ENCODE results near the gene ABCF1. TPM values are rescaled to one million over a fixed set of nuclear protein-coding genes. Genes with fewer than 3 reads are reported as not detected.

ABCF1 gene
- total RNA-seq, 1 experiment from 2014 or later = 53.3 TPM

DNA sequence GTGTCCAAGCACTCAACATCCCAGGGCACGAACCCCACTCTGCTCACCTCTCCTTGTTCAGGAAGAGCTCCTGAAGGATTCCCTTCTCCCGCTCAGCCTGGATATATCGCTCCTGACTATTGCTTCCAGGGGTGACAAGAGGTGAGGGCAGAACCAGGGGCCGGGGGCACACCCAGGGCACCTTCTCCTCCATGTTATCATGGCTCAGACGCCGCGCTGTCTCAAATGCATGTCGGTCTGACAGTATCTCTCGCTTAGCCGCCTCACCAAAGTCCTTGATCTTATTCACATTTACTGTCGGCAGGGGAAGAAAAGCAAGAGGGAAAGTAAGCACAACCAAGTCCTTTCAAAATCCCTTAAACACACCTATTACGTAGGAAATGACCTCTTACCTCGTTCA is 32.7 kb downstream of the ABCF1 start:
- no peak overlapping the region for H3K4me3 ChIP-seq (replicated peaks in 1 of 2; ENCODE audit: low read depth in 1 of 2, low read length in 2 of 2)
- DNase-seq (ENCODE audit: low read depth, low spot score) = no peak
- RAD21 ChIA-PET (ENCODE audit: low non-redundant PET in 1 of 2, low total read pairs in 2 of 2, uncharacterized antibody in 2 of 2, unreplicated experiment in 2 of 2) = no interaction called here
- H2AFZ ChIP-seq (ENCODE audit: low read depth, low read length, poor library complexity, severe bottlenecking) = no peak overlapping the region
- H3K36me3 ChIP-seq (ENCODE audit: control insufficient read depth in 1 of 2, insufficient read depth in 2 of 2, low read length in 2 of 2) = peaks cover 60 to 76% of the 10 kb centered on the region in 2 experiments
- H3K9me3 ChIP-seq (ENCODE audit: control insufficient read depth in 1 of 2, insufficient read depth in 1 of 2, low read depth in 1 of 2, low read length in 2 of 2) = no peaks in the 10 kb centered on the region
- peaks cover 27% of the 10 kb centered on the region for H3K79me2 ChIP-seq (ENCODE audit: insufficient read depth, low read length)
- 0 out of 2 replicates have a peak, but pooled peaks cover 4% of the 10 kb centered on the region for H4K20me1 ChIP-seq (ENCODE audit: insufficient read depth)
- CTCF ChIA-PET = interaction anchor here (1.2 kb wide), 1 partner anchor 127 kb away, joined by 3 read pairs; no protein-coding TSS in a partner anchor
- no peaks in the 10 kb centered on the region for H3K27me3 ChIP-seq (ENCODE audit: insufficient read depth, low read length)
- BruUV-seq (replicated peaks) = TSS peak; percentile 5
- H3K27ac ChIP-seq (ENCODE audit: low read depth, low read length) = no peak overlapping the region
- peaks cover 0 to under 1% of the 10 kb centered on the region in 2 experiments; a peak in 1 of 4 replicates for H3K4me1 ChIP-seq (ENCODE audit: control insufficient read depth in 1 of 2, insufficient read depth in 2 of 2, low read length in 2 of 2)
- TF ChIP-seq, protein P1, sequence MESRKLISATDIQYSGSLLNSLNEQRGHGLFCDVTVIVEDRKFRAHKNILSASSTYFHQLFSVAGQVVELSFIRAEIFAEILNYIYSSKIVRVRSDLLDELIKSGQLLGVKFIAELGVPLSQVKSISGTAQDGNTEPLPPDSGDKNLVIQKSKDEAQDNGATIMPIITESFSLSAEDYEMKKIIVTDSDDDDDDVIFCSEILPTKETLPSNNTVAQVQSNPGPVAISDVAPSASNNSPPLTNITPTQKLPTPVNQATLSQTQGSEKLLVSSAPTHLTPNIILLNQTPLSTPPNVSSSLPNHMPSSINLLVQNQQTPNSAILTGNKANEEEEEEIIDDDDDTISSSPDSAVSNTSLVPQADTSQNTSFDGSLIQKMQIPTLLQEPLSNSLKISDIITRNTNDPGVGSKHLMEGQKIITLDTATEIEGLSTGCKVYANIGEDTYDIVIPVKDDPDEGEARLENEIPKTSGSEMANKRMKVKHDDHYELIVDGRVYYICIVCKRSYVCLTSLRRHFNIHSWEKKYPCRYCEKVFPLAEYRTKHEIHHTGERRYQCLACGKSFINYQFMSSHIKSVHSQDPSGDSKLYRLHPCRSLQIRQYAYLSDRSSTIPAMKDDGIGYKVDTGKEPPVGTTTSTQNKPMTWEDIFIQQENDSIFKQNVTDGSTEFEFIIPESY (IDR thresholded peaks at IDR 0.05; ENCODE audit: extremely low read depth, insufficient replicate concordance, low read length) = no peak
- TF ChIP-seq ELF1 (IDR thresholded peaks at IDR 0.05; ENCODE audit: borderline replicate concordance, low read depth) (no peak), EGR1 (IDR thresholded peaks at IDR 0.05; ENCODE audit: low read depth) (no peak), EZH2phosphoT487 (IDR thresholded peaks at IDR 0.05; ENCODE audit: borderline replicate concordance) (no peak), CEBPB (IDR thresholded peaks at IDR 0.05; ENCODE audit: low read depth) (no peak)
- no peak overlapping the region for H3K9ac ChIP-seq (ENCODE audit: low read length)
- POLR2A ChIA-PET = interaction anchor here (1.5 to 2.3 kb wide), 3 partner anchors 9 to 12 kb away, joined by 4 to 7 read pairs (median 6); no protein-coding TSS in a partner anchor
- ATAC-seq = no peak
- H3K9me2 ChIP-seq (ENCODE audit: insufficient read depth) = no peaks in the 10 kb centered on the region
- intact Hi-C loops (cut with micrococcal nuclease) = no loop called here
- no peak overlapping the region for H3K4me2 ChIP-seq (ENCODE audit: low read length)

DNA sequence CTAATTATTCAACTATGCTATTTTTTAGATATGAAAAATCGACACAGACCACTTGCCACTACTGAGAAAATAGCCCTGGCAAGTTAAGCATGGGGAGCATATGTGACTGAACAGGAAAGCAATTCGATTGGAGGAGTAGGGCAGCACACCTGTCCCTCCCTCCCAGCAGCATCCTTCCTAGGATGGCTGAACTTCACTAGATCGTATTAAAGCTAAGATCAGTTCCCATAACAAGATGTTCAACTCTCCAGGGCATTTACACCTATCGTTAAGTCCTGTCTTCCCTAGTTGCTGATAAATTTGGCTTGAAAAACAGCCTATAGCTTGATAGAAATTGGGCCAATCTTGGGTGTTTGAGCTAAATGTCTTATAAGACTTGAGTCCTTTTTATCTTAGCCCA is 38.8 kb downstream of the ABCF1 start:
- intact Hi-C loops (cut with micrococcal nuclease) = loop anchor here (5.0 to 10.0 kb wide), 2 partner anchors 128 to 205 kb away; no protein-coding TSS in a partner anchor
- RAD21 ChIA-PET (ENCODE audit: low non-redundant PET in 1 of 2, low total read pairs in 2 of 2, uncharacterized antibody in 2 of 2, unreplicated experiment in 2 of 2) = no interaction called here
- Histone ChIP-seq H3K79me2 (ENCODE audit: insufficient read depth, low read length) (peaks cover 73% of the 10 kb centered on the region), H4K20me1 (ENCODE audit: insufficient read depth) (0 out of 2 replicates have a peak, but pooled peaks cover 4% of the 10 kb centered on the region), H3K9me3 (ENCODE audit: control insufficient read depth in 1 of 2, insufficient read depth in 1 of 2, low read depth in 1 of 2, low read length in 2 of 2) (no peaks in the 10 kb centered on the region), H3K9ac (ENCODE audit: low read length) (no peak overlapping the region), H3K27ac (ENCODE audit: low read depth, low read length) (no peak overlapping the region), H3K4me1 (ENCODE audit: control insufficient read depth in 1 of 2, insufficient read depth in 2 of 2, low read length in 2 of 2) (peaks cover 9 to 15% of the 10 kb centered on the region in 2 experiments), H3K36me3 (ENCODE audit: control insufficient read depth in 1 of 2, insufficient read depth in 2 of 2, low read length in 2 of 2) (peaks cover 38 to 53% of the 10 kb centered on the region in 2 experiments), H3K4me2 (ENCODE audit: low read length) (no peak overlapping the region), H2AFZ (ENCODE audit: low read depth, low read length, poor library complexity, severe bottlenecking) (no peak overlapping the region), H3K9me2 (ENCODE audit: insufficient read depth) (no peaks in the 10 kb centered on the region), H3K4me3 (replicated peaks in 1 of 2; ENCODE audit: low read depth in 1 of 2, low read length in 2 of 2) (no peak overlapping the region), H3K27me3 (ENCODE audit: insufficient read depth, low read length) (no peaks in the 10 kb centered on the region)
- POLR2A ChIA-PET = interaction anchor here (1.9 to 2.0 kb wide), 3 partner anchors 9 to 121 kb away, joined by 7 to 9 read pairs (median 8); no protein-coding TSS in a partner anchor
- no TSS peak for BruUV-seq (replicated peaks)
- TF ChIP-seq POLR2AphosphoS5 (IDR thresholded peaks at IDR 0.05; ENCODE audit: low read depth, low read length) (peak; percentile 65), EZH2phosphoT487 (IDR thresholded peaks at IDR 0.05; ENCODE audit: borderline replicate concordance) (no peak)
- ATAC-seq = no peak
- CTCF ChIA-PET = interaction anchor here (0.9 kb wide), 1 partner anchor 10 kb away, joined by 3 read pairs; no protein-coding TSS in a partner anchor
- DNase-seq (ENCODE audit: low read depth, low spot score) = no peak

Measured in HCT116 (cell line).